ENCODE measurements around the gene CD8B2.
"Not testable (repeated sequence)": the region's sequence is repeated elsewhere in the genome, so short reads cannot be mapped to it uniquely, and the experiment has no call there.

Gene CD8B2

GRCh38 chr2:106486551-106487385 lies at the start of gene CD8B2:
Gene CD8B2, plus strand, starts transcription at chr2:106487364. Its CDS starts 63 bp downstream, at chr2:106487427.
- not testable (repeated sequence) for DNase-seq (ENCODE audit: low read depth in 2 of 2)

GRCh38 chr2:106461882-106462281 lies 25.3 kb upstream of the CD8B2 start:
- not testable (repeated sequence) for DNase-seq (ENCODE audit: low read depth in 2 of 2)

- not testable (repeated sequence) for DNase-seq (ENCODE audit: low read depth in 2 of 2)
These were observed 19.6 kb upstream of the CD8B2 start for GRCh38 chr2:106467516-106467915.

DNA sequence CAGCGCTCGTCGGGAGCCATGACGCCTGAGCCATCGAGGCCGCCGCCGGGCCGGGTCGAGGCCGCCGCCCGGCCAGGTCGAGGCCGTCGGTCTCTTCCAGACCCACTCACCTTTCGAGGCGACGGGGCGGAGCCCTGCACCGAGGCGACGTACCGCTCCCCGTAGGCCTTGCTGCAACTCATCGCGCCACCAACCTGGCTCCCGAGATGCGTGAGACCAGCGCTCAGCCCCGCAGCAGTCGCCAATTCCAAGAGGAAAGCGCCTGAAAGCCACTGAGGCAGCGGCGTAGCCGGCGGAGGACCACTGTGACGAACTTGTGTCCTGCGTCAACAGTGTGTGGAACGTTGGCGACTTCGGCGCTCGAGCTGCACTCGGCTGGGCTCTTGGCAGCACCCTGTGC lies 19.1 kb upstream of the CD8B2 start, which contains the start of gene RGPD3:
Gene RGPD3, minus strand, starts transcription at position 307 of the 400 bp plus-strand sequence. Its CDS starts 125 bp downstream, at position 182.
- not testable (repeated sequence) for DNase-seq (ENCODE audit: low read depth in 2 of 2)

- DNase-seq (ENCODE audit: low read depth in 2 of 2): peak in 1 of 2 donors; percentile 26
These were observed 16.5 kb upstream of the CD8B2 start for GRCh38 chr2:106470658-106471057.

DNA sequence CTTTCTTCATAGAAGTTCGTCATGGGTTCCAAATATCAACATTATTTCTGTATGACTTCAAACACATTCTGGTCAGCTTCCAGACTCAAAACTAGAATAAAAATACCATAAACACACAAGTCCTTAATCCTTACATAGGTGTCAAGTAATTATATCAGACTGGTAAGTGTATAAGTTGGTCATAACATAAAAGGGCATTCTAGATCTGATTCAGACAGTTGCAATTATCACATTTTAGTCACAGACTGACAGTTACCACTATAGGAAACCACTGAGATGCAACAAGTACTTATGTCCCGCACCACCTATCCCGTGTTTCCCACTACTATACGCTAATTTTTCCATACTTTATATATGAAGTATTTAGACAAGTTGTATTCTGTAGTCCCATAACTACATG lies 9.5 kb upstream of the CD8B2 start:
- DNase-seq (ENCODE audit: low read depth in 2 of 2): not testable (repeated sequence)

GRCh38 chr2:106479563-106479962 lies 7.6 kb upstream of the CD8B2 start:
- not testable (repeated sequence) for DNase-seq (ENCODE audit: low read depth in 2 of 2)

- DNase-seq (ENCODE audit: low read depth in 2 of 2): not testable (repeated sequence)
These were observed 425 bp downstream of the CD8B2 start for GRCh38 chr2:106487386-106488191.

- DNase-seq (ENCODE audit: low read depth in 2 of 2): not testable (repeated sequence)
These were observed 2.5 kb downstream of the CD8B2 start for GRCh38 chr2:106489701-106490100.

DNA sequence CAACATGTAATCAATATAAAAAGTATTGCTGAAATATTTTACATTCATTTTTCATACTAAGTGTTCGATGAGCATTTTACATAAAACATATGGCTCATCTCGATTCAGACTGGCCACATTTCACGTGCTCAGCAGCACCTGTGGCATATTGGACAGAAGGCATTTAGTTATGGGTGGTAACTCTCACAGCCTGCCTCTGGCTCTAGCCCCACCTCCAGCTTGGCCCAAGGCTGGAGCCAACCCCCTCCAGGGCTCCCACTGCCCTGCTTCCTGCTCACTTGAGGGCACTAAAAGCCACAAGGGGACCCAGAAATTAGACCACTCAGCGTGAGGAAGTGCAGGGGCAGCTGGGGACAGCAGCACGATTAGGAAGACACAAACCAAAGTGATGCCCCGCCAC lies 5.2 kb downstream of the CD8B2 start:
- DNase-seq (ENCODE audit: low read depth in 2 of 2): not testable (repeated sequence)

GRCh38 chr2:106492913-106493312 lies 5.7 kb downstream of the CD8B2 start:
- not testable (repeated sequence) for DNase-seq (ENCODE audit: low read depth in 2 of 2)

DNA sequence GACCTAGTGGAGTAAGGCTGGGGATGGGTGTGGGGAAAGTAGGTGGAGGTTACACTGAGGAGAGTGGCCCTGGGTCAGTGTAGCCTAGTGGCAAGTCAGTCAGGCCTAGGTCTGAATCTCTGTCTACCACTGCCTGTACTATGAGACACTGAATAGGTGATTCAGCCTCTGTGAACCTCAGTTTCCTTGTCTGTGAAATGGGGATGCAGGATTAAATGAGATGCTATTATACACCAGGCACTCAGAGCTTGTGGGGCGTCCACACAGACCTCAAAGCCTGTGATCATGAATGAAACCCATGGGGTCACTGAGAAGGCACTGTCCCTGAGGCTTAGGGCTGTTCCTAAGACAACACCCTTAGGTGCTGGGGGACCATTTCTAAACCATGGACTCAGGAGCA lies 11.4 kb downstream of the CD8B2 start:
- DNase-seq (ENCODE audit: low read depth in 2 of 2): not testable (repeated sequence)

DNA sequence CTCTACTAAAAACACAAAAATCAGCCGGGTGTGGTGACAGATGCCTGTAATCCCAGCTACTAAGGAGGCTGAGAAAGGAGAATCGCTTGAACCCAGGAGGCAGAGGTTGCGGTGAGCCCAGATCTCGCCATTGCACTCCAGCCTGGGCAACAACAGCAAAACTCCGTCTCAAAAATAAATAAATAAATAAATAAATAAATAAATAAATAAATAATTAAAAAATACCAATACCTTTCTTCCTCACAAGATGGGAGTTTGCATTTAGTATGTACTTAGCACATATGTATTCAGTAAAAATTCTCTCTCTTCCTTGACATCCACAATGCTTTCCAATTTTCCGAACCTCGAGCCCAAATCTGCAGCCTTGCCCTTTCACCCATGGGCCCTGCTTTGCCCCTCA lies 13.2 kb downstream of the CD8B2 start:
- not testable (repeated sequence) for DNase-seq (ENCODE audit: low read depth in 2 of 2)

DNA sequence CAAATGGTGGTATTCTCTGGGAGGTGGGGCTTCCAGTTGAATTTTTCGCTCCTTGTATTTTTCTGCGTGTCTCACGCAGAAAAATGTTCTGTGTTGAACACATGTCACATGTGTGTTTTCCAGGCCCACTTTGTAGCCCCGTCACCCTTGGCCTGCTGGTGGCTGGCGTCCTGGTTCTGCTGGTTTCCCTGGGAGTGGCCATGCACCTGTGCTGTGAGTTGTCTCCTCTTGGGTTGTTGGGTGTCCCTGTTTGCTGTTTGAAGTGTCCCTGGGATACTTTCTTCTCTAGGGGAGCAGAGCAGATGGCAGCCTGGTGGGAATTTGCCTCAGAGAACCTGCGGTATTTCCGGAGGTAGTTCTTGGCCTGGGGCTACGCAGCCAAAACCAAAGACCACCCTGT lies 15.2 kb downstream of the CD8B2 start:
- not testable (repeated sequence) for DNase-seq (ENCODE audit: low read depth in 2 of 2)

DNA sequence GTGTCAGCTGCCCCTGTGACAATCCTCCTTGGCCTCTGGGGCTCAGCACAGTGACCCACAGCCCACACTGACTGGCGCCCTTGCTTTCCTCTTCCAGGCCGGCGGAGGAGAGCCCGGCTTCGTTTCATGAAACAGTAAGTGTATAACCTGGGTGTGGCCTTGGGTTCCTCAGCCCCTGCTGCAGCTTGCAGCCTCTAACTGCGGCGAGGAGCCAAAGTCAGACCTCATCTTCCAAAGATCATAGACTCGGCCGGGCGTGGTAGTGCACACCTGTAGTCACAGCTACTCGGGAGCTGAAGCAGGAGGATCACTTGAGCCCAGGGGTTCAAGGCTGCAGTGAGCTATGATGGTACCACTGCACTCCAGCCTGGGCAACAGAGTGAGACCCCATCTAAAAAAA lies 17.0 kb downstream of the CD8B2 start:
- not testable (repeated sequence) for DNase-seq (ENCODE audit: low read depth in 2 of 2)

DNA sequence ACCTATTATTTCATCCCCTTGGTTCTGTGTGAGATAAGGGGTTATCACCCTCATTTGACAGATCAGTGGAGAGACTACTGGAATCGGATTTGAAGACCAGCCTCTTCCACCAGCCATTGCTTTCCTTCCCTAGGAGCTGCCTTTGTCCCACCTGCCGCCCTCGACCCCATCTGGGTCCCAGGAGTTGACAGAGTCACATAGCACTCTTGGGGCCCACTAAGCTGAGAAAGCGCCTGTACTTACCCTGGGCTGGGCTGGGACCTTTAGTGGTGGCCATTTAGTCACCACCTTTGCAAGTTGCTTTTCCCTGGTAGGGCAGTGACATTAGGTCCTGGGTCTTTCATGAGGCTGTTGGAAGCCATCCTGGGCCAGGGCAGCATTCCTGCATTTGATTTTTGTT lies 17.6 kb downstream of the CD8B2 start:
- not testable (repeated sequence) for DNase-seq (ENCODE audit: low read depth in 2 of 2)

DNA sequence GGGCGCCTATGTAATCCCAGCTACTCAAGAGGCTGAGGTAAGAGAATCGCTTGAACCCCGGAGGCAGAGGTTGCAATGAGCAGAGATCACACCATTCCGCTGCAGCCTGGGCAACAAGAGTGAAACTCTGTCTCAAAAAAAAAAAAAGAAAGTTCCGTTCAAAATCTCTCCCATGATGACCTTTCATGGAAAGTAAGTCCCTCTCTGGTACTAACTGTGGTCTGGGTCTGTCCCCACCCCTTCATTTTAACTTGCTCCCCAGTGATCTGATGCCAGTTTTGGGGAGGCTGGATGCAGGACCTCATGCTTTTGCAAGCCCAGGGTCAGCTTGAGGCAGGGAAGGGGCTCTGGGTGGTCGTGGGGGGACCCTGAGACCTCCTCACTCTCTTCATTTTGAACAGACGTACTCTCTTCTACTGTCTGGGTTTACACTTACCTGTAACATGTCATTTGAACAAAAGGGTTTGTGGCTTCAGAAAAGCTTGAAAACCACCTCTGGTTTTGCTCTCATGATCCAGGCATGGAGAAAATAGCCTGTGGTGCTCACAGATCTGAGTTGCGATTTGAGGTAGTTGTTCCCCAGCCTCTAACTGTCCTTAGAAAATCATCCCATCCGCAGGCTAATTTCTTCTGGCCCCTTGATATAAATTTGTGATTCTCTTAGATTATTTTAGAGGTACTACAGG lies 19.0 kb downstream of the CD8B2 start:
- DNase-seq (ENCODE audit: low read depth in 2 of 2): not testable (repeated sequence)

- DNase-seq (ENCODE audit: low read depth in 2 of 2): not testable (repeated sequence)
These were observed 21.7 kb downstream of the CD8B2 start for GRCh38 chr2:106508660-106509373.

GRCh38 chr2:106509374-106509770 lies 22.2 kb downstream of the CD8B2 start:
- not testable (repeated sequence) for DNase-seq (ENCODE audit: low read depth in 2 of 2)

GRCh38 chr2:106510791-106511190 lies 23.6 kb downstream of the CD8B2 start:
- not testable (repeated sequence) for DNase-seq (ENCODE audit: low read depth in 2 of 2)

- peak in 1 of 2 donors; percentile 10 for DNase-seq (ENCODE audit: low read depth in 2 of 2)
These were observed 24.3 kb downstream of the CD8B2 start for GRCh38 chr2:106511476-106511901.

All from stimulated activated CD8-positive, alpha-beta memory T cell treated with anti-CD3 and anti-CD28 coated beads, Interleukin-7, amount 100 ng/mL, for 1 hour (primary cell).